ENCODE results near the gene MTCL1.

DNA sequence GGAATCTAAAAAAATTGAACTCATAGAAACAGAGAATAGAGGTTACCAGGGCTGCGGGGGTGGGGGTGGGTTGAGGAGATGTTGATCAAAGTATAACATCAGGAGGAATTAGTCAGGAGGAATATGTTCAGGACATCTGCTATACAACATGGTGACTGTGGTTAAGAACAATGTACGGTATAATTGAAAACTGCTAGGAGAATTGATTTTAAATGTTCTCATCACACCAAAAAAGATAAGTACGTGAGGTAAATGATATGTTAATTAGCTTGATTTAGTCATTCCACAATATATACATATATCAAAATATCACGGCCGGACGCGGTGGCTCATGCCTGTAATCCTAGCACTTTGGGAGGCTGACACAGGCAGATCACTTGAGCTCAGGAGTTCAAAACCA, 140.2 kb downstream of the MTCL1 start:
- TF ChIP-seq, protein P1, sequence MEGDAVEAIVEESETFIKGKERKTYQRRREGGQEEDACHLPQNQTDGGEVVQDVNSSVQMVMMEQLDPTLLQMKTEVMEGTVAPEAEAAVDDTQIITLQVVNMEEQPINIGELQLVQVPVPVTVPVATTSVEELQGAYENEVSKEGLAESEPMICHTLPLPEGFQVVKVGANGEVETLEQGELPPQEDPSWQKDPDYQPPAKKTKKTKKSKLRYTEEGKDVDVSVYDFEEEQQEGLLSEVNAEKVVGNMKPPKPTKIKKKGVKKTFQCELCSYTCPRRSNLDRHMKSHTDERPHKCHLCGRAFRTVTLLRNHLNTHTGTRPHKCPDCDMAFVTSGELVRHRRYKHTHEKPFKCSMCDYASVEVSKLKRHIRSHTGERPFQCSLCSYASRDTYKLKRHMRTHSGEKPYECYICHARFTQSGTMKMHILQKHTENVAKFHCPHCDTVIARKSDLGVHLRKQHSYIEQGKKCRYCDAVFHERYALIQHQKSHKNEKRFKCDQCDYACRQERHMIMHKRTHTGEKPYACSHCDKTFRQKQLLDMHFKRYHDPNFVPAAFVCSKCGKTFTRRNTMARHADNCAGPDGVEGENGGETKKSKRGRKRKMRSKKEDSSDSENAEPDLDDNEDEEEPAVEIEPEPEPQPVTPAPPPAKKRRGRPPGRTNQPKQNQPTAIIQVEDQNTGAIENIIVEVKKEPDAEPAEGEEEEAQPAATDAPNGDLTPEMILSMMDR (IDR thresholded peaks at IDR 0.05), result no peak
- TF ChIP-seq REST (IDR thresholded peaks at IDR 0.05; ENCODE audit: insufficient read depth in 1 of 2, low read depth in 2 of 2, low read length in 1 of 2), result no peak
- TF ChIP-seq POLR2AphosphoS5 (IDR thresholded peaks at IDR 0.05; ENCODE audit: low read depth, low read length), result no peak
